Gastrocnemius medialis (tissue), 4 donors: ENCODE data around the gene PLPP1.

Source experiments
- CTCF ChIP-seq, 5 experiments: fragments of 450-650 bp in 3 of 5; fragments of 200-600 bp in 2 of 5; sonication (generic) in 2 of 5; IDR thresholded peaks in 4 of 5; conservative IDR thresholded peaks in 1 of 5; 1 replicate in 4 of 5; 2 replicates in 1 of 5; pipeline ENCODE4 v1.5.1; 2016 to 2019; ENCODE audit warnings: antibody characterized with exemption in 5 of 5, mild to moderate bottlenecking in 3 of 5, moderate library complexity in 3 of 5
- POLR2A ChIP-seq, 2 donors: fragments of 450-650 bp; IDR thresholded peaks; one replicate each; pipeline ENCODE4 v1.6.1; 2017; ENCODE audit warnings: antibody characterized with exemption in 2 of 2, mild to moderate bottlenecking in 2 of 2, moderate library complexity in 2 of 2

DNA sequence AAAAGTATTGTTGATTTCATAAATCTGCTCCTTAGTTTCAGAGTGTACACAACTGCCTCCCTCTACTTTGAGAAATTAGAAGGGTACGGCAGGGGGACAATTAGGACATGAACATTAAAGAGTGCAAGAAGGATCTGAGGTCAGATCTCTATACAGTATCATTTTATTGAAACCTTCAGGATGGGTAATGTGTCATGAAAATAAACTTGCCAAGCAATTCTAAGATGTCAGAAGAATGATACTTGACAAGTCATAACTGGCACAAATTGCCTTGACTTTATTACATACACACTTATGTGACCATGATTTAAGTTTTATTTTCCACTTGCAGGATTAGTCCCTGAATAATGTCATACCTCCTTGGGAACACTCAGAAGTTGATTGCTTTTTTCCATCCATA is 92.8 kb downstream of the PLPP1 start:
- no peak for TF ChIP-seq CTCF (IDR thresholded peaks at IDR 0.05 in 4 of 5, conservative IDR thresholded peaks at IDR 0.05 in 1 of 5)
- no peak for TF ChIP-seq POLR2A (IDR thresholded peaks at IDR 0.05)
